IPS-18a (cell line): ENCODE data around the gene ARMC9.
A peak's percentile ranks its signal among the peaks of the same experiment; 100 is the strongest.
"Not testable (repeated sequence)": the region's sequence is repeated elsewhere in the genome, so short reads cannot be mapped to it uniquely, and the experiment has no call there.

Experiments used
- H3K27ac ChIP-seq: one replicate; pipeline ENCODE4 v1.5.1; 2013; ENCODE audit warnings: low read length
- H3K27me3 ChIP-seq: one replicate; pipeline ENCODE4 v1.6.1; 2013; ENCODE audit warnings: mild to moderate bottlenecking, low read length; ENCODE audit not compliant: control insufficient read depth, insufficient read depth
- H3K36me3 ChIP-seq: one replicate; pipeline ENCODE4 v1.6.1; 2013; ENCODE audit warnings: low read depth, low read length; ENCODE audit not compliant: control insufficient read depth
- H3K4me1 ChIP-seq: one replicate; pipeline ENCODE4 v1.6.1; 2013; ENCODE audit warnings: low read depth, low read length; ENCODE audit not compliant: control insufficient read depth
- H3K4me3 ChIP-seq: one replicate; pipeline ENCODE4 v1.5.1; 2013; ENCODE audit warnings: low read length
- H3K9ac ChIP-seq: one replicate; pipeline ENCODE4 v1.6.1; 2013; ENCODE audit warnings: mild to moderate bottlenecking, low read length, moderate library complexity
- H3K9me3 ChIP-seq: one replicate; pipeline ENCODE4 v1.6.1; 2013; ENCODE audit warnings: low read depth, low read length; ENCODE audit not compliant: control insufficient read depth

ARMC9 gene

GRCh38 chr2:231196592-231196991 lies 1.8 kb upstream of the ARMC9 start:
- no peak overlapping the region for H3K9ac ChIP-seq
- H3K36me3 ChIP-seq, result no peaks in the 10 kb centered on the region
- H3K9me3 ChIP-seq, result no peaks in the 10 kb centered on the region
- no peak overlapping the region for H3K4me3 ChIP-seq
- no peak overlapping the region for H3K27ac ChIP-seq
- no peaks in the 10 kb centered on the region for H3K27me3 ChIP-seq
- H3K4me1 ChIP-seq, result peaks cover 5% of the 10 kb centered on the region

DNA sequence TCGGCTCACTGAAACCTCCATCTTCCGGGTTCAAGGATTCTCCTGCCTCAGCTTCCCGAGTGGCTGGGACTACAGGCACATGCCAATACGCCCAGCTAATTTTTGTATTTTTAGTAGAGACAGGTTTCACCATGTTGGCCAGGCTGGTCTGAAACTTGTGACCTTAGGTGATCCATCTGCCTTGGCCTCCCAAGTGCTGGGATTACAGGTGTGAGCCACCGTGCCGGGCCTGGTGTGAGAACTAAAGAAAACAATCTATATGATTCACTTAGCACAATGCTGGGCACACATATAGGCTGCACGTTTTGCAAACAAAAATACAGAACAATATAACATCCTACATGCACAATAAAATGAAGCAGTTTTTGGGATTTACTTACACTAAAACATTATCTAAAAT lies 1.2 kb upstream of the ARMC9 start:
- not testable (repeated sequence) for H3K4me1 ChIP-seq, H3K4me3 ChIP-seq, H3K9me3 ChIP-seq, H3K27ac ChIP-seq, H3K27me3 ChIP-seq, H3K9ac ChIP-seq, H3K36me3 ChIP-seq

GRCh38 chr2:231197706-231198290 lies 633 bp upstream of the ARMC9 start:
- Histone ChIP-seq H3K4me3 (peak overlapping the region; percentile 94), H3K27ac (peak overlapping the region; percentile 17), H3K4me1 (peaks cover 5% of the 10 kb centered on the region), H3K36me3 (peaks cover 5% of the 10 kb centered on the region), H3K9me3 (no peaks in the 10 kb centered on the region), H3K27me3 (no peaks in the 10 kb centered on the region), H3K9ac (peak overlapping the region; percentile 57)

DNA sequence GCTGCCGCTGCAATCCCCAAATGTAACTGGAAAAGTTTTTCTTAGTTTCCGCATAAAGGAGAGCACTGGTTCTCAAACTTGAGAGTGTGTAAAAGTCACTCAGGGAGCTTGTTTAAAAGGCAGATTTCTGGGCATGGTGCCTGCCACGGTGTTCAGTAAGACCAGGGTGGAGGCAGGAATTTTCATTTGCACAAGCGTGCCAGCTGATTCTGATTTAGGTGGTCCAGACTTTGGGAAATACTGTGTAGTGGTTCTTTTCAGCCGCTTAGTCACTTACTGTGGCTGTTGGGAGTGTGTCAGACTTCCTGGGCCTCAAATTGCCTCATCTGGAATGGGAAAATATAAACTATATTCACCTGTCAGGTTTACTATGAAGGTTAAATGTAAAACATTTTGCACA lies 788 bp downstream of the ARMC9 start:
- H3K36me3 ChIP-seq, result peaks cover 6% of the 10 kb centered on the region
- H3K9me3 ChIP-seq, result no peaks in the 10 kb centered on the region
- H3K9ac ChIP-seq, result peak overlapping the region; percentile 85
- peak overlapping the region; percentile 94 for H3K4me3 ChIP-seq
- H3K27me3 ChIP-seq, result no peaks in the 10 kb centered on the region
- H3K27ac ChIP-seq, result peak overlapping the region; percentile 45
- peaks cover 5% of the 10 kb centered on the region for H3K4me1 ChIP-seq

DNA sequence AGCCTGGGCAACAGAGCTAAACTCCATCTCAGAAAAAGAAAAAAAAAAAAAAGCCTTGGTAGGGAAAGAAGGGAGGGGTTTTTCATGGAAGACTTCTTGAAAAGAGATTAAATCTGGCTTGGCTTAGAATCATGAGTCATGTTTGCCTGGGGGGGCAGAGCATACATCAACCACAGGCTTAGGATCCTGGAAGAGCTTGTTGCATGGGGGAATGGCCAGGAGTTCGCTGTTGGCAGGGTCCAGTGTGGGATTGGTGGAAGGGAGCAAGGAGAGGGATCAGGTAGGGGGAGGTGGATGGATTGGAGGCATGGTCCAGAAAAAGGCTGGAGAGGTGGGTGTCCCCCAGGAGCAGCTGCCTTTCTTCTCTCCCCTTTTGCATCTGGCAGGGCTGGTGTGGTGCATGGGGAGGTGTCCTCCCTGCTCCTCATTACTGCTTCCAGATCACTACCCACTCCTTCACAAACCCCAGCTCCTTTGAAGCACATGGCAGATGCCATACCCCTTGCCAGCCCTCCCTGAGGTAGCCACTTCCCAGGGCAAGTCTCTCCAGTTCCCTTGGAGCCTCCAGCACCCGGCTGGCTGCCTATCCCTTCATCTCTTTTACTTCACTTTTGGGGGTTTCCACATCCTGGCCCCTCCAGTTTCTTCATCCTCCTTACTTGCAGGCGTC lies 2.5 kb downstream of the ARMC9 start:
- H3K4me3 ChIP-seq, result no peak overlapping the region
- H3K36me3 ChIP-seq, result peaks cover 6% of the 10 kb centered on the region
- peaks cover 5% of the 10 kb centered on the region for H3K4me1 ChIP-seq
- no peak overlapping the region for H3K27ac ChIP-seq
- H3K9me3 ChIP-seq, result no peaks in the 10 kb centered on the region
- H3K9ac ChIP-seq, result no peak overlapping the region
- H3K27me3 ChIP-seq, result no peaks in the 10 kb centered on the region

DNA sequence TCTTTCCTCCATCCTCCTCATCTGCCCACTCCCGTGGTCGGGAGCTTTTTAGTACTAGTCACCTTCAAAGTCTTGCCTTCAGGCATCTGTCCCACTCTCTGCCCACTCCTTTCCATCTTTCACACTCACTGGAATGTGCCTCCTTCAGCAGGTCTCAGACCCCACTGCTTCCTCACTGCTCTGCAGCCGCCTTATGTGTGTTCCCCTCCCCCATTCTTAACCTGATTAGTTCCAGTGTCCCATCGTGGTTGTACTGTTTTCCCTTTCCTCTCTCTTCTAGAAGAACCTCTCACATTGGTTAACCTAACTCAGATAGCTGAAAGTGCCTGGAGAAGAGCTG lies 3.0 kb downstream of the ARMC9 start:
- Histone ChIP-seq H3K4me1 (peaks cover 5% of the 10 kb centered on the region), H3K9ac (no peak overlapping the region), H3K27ac (no peak overlapping the region), H3K27me3 (no peaks in the 10 kb centered on the region), H3K9me3 (no peaks in the 10 kb centered on the region), H3K36me3 (peaks cover 6% of the 10 kb centered on the region), H3K4me3 (no peak overlapping the region)

- H3K4me3 ChIP-seq, result no peak overlapping the region
- H3K9me3 ChIP-seq, result no peaks in the 10 kb centered on the region
- no peak overlapping the region for H3K9ac ChIP-seq
- H3K4me1 ChIP-seq, result peaks cover 5% of the 10 kb centered on the region
- peaks cover 6% of the 10 kb centered on the region for H3K36me3 ChIP-seq
- no peaks in the 10 kb centered on the region for H3K27me3 ChIP-seq
- H3K27ac ChIP-seq, result no peak overlapping the region
Observed at GRCh38 chr2:231203087-231203486, 4.7 kb downstream of the ARMC9 start.

GRCh38 chr2:231204146-231204545 lies 5.7 kb downstream of the ARMC9 start:
- Histone ChIP-seq H3K9ac (no peak overlapping the region), H3K4me3 (no peak overlapping the region), H3K9me3 (no peaks in the 10 kb centered on the region), H3K36me3 (peaks cover 13% of the 10 kb centered on the region), H3K4me1 (peaks cover 3% of the 10 kb centered on the region), H3K27ac (no peak overlapping the region), H3K27me3 (no peaks in the 10 kb centered on the region)

- H3K9ac ChIP-seq, result no peak overlapping the region
- no peaks in the 10 kb centered on the region for H3K27me3 ChIP-seq
- no peak overlapping the region for H3K27ac ChIP-seq
- no peaks in the 10 kb centered on the region for H3K4me1 ChIP-seq
- no peaks in the 10 kb centered on the region for H3K9me3 ChIP-seq
- H3K36me3 ChIP-seq, result peaks cover 13% of the 10 kb centered on the region
- H3K4me3 ChIP-seq, result no peak overlapping the region
Observed at GRCh38 chr2:231204581-231204980, 6.2 kb downstream of the ARMC9 start.

- H3K4me3 ChIP-seq, result no peak overlapping the region
- no peaks in the 10 kb centered on the region for H3K4me1 ChIP-seq
- no peaks in the 10 kb centered on the region for H3K27me3 ChIP-seq
- H3K9ac ChIP-seq, result no peak overlapping the region
- peaks cover 16% of the 10 kb centered on the region for H3K36me3 ChIP-seq
- no peak overlapping the region for H3K27ac ChIP-seq
- H3K9me3 ChIP-seq, result no peaks in the 10 kb centered on the region
Observed at GRCh38 chr2:231207734-231208133, 9.3 kb downstream of the ARMC9 start.

DNA sequence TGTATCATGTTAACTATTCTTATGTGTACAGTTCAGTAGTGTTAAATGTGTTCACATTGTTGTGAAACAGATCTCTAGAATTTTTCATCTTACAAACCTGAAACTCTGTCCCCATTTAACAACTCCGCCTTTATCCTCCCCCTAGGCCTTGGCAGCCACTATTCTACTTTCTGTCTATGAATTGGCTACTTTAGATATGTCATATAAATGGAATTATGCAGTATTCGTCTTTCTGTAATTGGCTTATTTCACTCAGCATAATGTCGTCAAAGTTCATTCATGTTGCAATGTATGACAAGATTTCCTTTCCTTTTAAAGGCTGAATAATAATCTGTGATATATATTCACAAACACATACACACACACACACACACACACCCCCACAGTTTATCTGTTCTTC lies 12.4 kb downstream of the ARMC9 start:
- no peak overlapping the region for H3K27ac ChIP-seq
- H3K36me3 ChIP-seq, result peaks cover 18% of the 10 kb centered on the region
- no peak overlapping the region for H3K4me3 ChIP-seq
- H3K9ac ChIP-seq, result no peak overlapping the region
- no peaks in the 10 kb centered on the region for H3K4me1 ChIP-seq
- no peaks in the 10 kb centered on the region for H3K9me3 ChIP-seq
- no peaks in the 10 kb centered on the region for H3K27me3 ChIP-seq

DNA sequence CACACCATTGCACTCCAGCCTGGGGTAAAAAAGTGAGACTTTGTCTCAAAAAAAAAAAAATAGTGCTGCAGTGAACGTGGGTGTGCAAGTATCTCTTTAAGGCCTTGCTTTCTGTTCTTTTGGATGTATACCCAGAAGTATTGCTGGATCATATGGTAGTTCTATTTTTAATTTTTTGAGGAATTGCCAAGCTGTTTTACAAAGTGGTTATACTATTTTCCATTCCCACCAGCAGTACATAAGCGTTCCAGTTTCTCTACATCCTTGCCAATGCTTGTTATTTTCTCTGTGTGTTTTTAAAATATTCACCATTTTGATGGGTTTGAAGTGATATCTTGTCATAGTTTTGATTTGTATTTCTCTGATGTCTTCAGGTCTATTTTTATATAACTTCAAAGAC lies 13.1 kb downstream of the ARMC9 start:
- Histone ChIP-seq H3K27me3 (no peaks in the 10 kb centered on the region), H3K9ac (no peak overlapping the region), H3K36me3 (peaks cover 18% of the 10 kb centered on the region), H3K4me1 (no peaks in the 10 kb centered on the region), H3K4me3 (no peak overlapping the region), H3K9me3 (no peaks in the 10 kb centered on the region), H3K27ac (no peak overlapping the region)
